WTC11 (cell line): ENCODE measurements around the gene SLC48A1.

ENCODE experiments used
- E2F4 ChIP-seq: sonication (generic); formaldehyde crosslinking; IDR thresholded peaks from 2 replicates; pipeline ENCODE4 v1.8.1; 2022; ENCODE audit warnings: low read depth, mild to moderate bottlenecking, moderate library complexity, missing genetic modification reagents, borderline replicate concordance
- FOXJ3 ChIP-seq: sonication (generic); formaldehyde crosslinking; IDR thresholded peaks from 2 replicates; pipeline ENCODE4 v1.9.0; 2021; ENCODE audit warnings: missing genetic modification reagents, mild to moderate bottlenecking, borderline replicate concordance
- IRF2 ChIP-seq: sonication (generic); formaldehyde crosslinking; IDR thresholded peaks from 2 replicates; pipeline ENCODE4 v1.8.0; 2022; ENCODE audit warnings: low read depth, missing genetic modification reagents, borderline replicate concordance
- JUN ChIP-seq: sonication (generic); formaldehyde crosslinking; IDR thresholded peaks from 2 replicates; pipeline ENCODE4 v1.8.0; 2023; ENCODE audit warnings: mild to moderate bottlenecking, missing genetic modification reagents
- NR2C2 ChIP-seq: sonication (generic); formaldehyde crosslinking; IDR thresholded peaks from 2 replicates; pipeline ENCODE4 v1.8.0; 2022; ENCODE audit warnings: mild to moderate bottlenecking, missing genetic modification reagents
- SMAD4 ChIP-seq: sonication (generic); formaldehyde crosslinking; IDR thresholded peaks from 2 replicates; pipeline ENCODE4 v1.8.0; 2022; ENCODE audit warnings: mild to moderate bottlenecking, missing genetic modification reagents
- ZBTB21 ChIP-seq: sonication (generic); formaldehyde crosslinking; IDR thresholded peaks from 2 replicates; pipeline ENCODE4 v1.8.1; 2023; ENCODE audit warnings: mild to moderate bottlenecking, missing genetic modification reagents, borderline replicate concordance
- ZNF317 ChIP-seq: sonication (generic); formaldehyde crosslinking; IDR thresholded peaks from 2 replicates; pipeline ENCODE4 v1.8.1; 2023; ENCODE audit warnings: low read depth, mild to moderate bottlenecking, moderate library complexity, missing genetic modification reagents, borderline replicate concordance
- ZNF416 ChIP-seq: fragments of 250-450 bp; sonication (Bioruptor Pico); IDR thresholded peaks from 2 replicates; pipeline ENCODE4 v1.9.0; 2021; ENCODE audit warnings: mild to moderate bottlenecking, inconsistent platforms
- TF ChIP-seq, protein P1 (sequence below): fragments of 200-600 bp; IDR thresholded peaks from 2 replicates; pipeline ENCODE4 v1.8.0; 2022; ENCODE audit warnings: antibody characterized with exemption
- TF ChIP-seq, protein P2 (sequence below): sonication (generic); formaldehyde crosslinking; IDR thresholded peaks from 2 replicates; pipeline ENCODE4 v1.8.0; 2022; ENCODE audit warnings: mild to moderate bottlenecking, missing genetic modification reagents
- TF ChIP-seq, protein P3 (sequence below): sonication (generic); formaldehyde crosslinking; IDR thresholded peaks from 2 replicates; pipeline ENCODE4 v1.8.1; 2023; ENCODE audit warnings: mild to moderate bottlenecking, missing genetic modification reagents, moderate library complexity

DNA sequence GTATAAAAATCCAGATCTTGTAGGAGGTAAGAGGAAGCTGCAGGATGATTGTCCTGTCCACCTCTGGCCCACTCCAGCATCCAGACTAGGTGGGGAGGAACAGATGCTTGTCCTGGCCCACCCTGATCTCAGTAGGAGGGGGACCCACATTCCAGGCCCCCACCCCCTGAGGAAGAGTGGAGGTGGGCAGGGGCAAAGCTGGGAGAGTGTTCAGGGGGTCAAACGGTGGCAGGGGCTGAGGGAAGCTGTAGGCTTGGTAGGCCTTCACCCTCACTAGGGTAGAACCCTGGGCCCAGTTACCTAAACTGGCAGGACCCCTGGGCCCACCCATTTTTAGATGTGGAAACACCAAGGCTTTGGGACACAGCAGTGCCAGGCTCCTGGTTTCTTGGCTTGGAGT lies 4.1 kb downstream of the SLC48A1 start:
- TF ChIP-seq JUN (CRISPR knock-in tag) (no peak), NR2C2 (CRISPR knock-in tag) (no peak), ZNF416 (no peak), SMAD4 (CRISPR knock-in tag) (no peak), IRF2 (CRISPR knock-in tag) (no peak), ZBTB21 (no peak), ZNF317 (CRISPR knock-in tag) (no peak), E2F4 (CRISPR knock-in tag) (no peak), FOXJ3 (no peak)
- TF ChIP-seq, protein P1, sequence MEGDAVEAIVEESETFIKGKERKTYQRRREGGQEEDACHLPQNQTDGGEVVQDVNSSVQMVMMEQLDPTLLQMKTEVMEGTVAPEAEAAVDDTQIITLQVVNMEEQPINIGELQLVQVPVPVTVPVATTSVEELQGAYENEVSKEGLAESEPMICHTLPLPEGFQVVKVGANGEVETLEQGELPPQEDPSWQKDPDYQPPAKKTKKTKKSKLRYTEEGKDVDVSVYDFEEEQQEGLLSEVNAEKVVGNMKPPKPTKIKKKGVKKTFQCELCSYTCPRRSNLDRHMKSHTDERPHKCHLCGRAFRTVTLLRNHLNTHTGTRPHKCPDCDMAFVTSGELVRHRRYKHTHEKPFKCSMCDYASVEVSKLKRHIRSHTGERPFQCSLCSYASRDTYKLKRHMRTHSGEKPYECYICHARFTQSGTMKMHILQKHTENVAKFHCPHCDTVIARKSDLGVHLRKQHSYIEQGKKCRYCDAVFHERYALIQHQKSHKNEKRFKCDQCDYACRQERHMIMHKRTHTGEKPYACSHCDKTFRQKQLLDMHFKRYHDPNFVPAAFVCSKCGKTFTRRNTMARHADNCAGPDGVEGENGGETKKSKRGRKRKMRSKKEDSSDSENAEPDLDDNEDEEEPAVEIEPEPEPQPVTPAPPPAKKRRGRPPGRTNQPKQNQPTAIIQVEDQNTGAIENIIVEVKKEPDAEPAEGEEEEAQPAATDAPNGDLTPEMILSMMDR, result no peak
- TF ChIP-seq, protein P2, sequence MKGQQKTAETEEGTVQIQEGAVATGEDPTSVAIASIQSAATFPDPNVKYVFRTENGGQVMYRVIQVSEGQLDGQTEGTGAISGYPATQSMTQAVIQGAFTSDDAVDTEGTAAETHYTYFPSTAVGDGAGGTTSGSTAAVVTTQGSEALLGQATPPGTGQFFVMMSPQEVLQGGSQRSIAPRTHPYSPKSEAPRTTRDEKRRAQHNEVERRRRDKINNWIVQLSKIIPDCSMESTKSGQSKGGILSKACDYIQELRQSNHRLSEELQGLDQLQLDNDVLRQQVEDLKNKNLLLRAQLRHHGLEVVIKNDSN (CRISPR knock-in tag), result no peak
- TF ChIP-seq, protein P3, sequence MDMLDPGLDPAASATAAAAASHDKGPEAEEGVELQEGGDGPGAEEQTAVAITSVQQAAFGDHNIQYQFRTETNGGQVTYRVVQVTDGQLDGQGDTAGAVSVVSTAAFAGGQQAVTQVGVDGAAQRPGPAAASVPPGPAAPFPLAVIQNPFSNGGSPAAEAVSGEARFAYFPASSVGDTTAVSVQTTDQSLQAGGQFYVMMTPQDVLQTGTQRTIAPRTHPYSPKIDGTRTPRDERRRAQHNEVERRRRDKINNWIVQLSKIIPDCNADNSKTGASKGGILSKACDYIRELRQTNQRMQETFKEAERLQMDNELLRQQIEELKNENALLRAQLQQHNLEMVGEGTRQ (CRISPR knock-in tag), result no peak
